Bronchial epithelial cell (primary cell): ENCODE results near the gene AHNAK2. TPM values are rescaled to one million over a fixed set of nuclear protein-coding genes. Genes with fewer than 3 reads are reported as not detected.
A peak's percentile ranks its signal among the peaks of the same experiment; 100 is the strongest.

Source experiments
- DNase-seq: peaks from one replicate; pipeline ENCODE4 v3.0.0-alpha.2; 2010; ENCODE audit warnings: low read depth
- FAIRE-seq: peaks from 2 replicates; lab custom pipeline; 2011; peaks lifted over from hg19 to GRCh38; lab: Jason Lieb, UNC
- H3K27me3 ChIP-seq: 2 replicates; pipeline ENCODE4 v1.5.1; 2011; ENCODE audit warnings: low read length; ENCODE audit not compliant: control insufficient read depth, insufficient read depth
- H3K36me3 ChIP-seq: 2 replicates; pipeline ENCODE4 v1.5.1; 2011; ENCODE audit warnings: low read length; ENCODE audit not compliant: control insufficient read depth, insufficient read depth
- H3K4me3 ChIP-seq: 2 replicates; pipeline ENCODE4 v1.5.1; 2011; ENCODE audit warnings: mild to moderate bottlenecking, low read depth, low read length, control low read depth
- CTCF ChIP-seq: IDR thresholded peaks from 2 replicates; pipeline ENCODE4 v1.5.1; 2011; ENCODE audit warnings: mild to moderate bottlenecking, moderate library complexity, low read length, control low read depth, inconsistent platforms; ENCODE audit not compliant: insufficient read depth, severe bottlenecking
- total RNA-seq: library from RNA; depleted of rRNA; stranded (reverse); fragments of >200 nt; gene quantifications from 2 replicates; pipeline ENCODE4 v1.2.1, GENCODE V29; 2014

AHNAK2 gene
- total RNA-seq, 1 donor from 2014 or later, result 367 TPM

GRCh38 chr14:104903990-104904389, 74.2 kb downstream of the AHNAK2 start:
- DNase-seq (no peak), FAIRE-seq (peak; percentile 79)
- Histone ChIP-seq H3K27me3 (no peaks in the 10 kb centered on the region), H3K4me3 (no peak overlapping the region), H3K36me3 (no peaks in the 10 kb centered on the region)
- TF ChIP-seq CTCF, result no peak

DNA sequence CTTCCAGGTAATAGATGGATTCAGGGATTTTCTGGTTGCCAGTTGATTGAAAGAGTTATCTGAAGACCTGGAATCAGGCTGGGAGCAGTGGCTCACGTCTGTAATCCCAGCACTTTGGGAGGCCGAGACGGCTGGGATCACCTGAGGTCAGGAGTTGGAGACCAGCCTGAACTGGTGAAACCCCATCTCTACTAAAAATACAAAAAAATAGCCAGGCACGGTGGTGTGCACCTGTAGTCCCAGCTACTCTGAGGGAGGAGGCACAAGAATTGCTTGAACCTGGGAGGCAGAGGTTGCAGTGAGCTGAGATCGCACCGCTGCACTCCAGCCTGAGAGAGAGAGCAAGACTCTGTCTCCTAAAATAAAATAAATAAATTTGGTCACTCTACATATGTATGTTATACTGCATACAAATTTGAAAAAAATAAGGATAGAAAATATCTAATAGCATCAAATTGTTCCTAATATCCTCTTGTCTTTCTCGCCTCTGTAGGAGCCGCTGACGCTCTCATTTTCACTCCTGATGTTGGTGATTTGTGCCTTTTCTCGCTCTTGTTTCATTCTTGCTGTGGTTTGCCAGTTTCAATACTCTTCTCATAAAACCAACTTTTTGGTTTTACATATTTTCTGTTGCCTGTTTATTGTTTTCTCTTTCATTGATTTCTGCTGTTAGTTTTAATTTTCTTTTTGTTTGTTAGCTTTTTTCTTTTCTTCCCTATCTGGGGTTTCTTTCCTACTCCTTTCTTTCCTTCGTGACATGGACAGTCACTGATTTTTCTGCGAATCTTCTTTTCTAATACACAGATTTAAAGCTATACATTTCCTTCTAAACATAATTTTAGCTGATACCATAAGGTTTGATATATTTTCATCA, 77.3 kb downstream of the AHNAK2 start:
- Histone ChIP-seq H3K27me3 (no peaks in the 10 kb centered on the region), H3K36me3 (peaks cover 1% of the 10 kb centered on the region), H3K4me3 (no peak overlapping the region)
- no peak for TF ChIP-seq CTCF
- DNase-seq (no peak), FAIRE-seq (no peak)

- Histone ChIP-seq H3K4me3 (no peak overlapping the region), H3K36me3 (peaks cover 3% of the 10 kb centered on the region), H3K27me3 (no peaks in the 10 kb centered on the region)
- FAIRE-seq (no peak), DNase-seq (no peak)
- TF ChIP-seq CTCF, result no peak
Observed at GRCh38 chr14:104899781-104900180, 78.4 kb downstream of the AHNAK2 start.

- DNase-seq (no peak), FAIRE-seq (no peak)
- H3K4me3 ChIP-seq, result no peak overlapping the region
- H3K36me3 ChIP-seq, result peaks cover 10% of the 10 kb centered on the region
- H3K27me3 ChIP-seq, result no peaks in the 10 kb centered on the region
- TF ChIP-seq CTCF, result no peak
Observed at GRCh38 chr14:104898870-104899510, 79.2 kb downstream of the AHNAK2 start.

DNA sequence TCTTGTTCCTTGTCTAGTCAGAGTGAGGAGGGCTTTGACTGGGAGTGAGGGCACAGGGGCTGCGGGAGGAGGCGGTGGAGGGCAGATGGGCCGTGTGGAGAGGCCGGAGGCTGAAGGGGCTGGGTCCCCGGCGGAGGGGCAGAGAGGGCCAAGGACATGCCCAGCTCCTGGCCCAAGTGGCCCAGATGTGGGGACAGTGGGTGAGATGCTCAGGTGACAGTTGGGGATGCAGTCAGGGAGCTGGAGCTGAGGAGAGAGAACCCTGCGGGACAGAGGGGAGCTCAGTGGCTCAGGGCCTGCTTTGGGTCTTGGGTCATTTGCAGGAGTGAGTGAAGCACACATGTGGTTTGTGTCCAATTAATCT, 80.0 kb downstream of the AHNAK2 start:
- Histone ChIP-seq H3K36me3 (peaks cover 14% of the 10 kb centered on the region), H3K27me3 (no peaks in the 10 kb centered on the region), H3K4me3 (no peak overlapping the region)
- FAIRE-seq, result no peak
- no peak for TF ChIP-seq CTCF
- DNase-seq, result no peak
